Measurements from ENCODE around the gene FCHSD1.

The FCHSD1 gene

GRCh38 chr5:141640698-141641097 is 10.5 kb downstream of the FCHSD1 start:
- no peak for DNase-seq

DNA sequence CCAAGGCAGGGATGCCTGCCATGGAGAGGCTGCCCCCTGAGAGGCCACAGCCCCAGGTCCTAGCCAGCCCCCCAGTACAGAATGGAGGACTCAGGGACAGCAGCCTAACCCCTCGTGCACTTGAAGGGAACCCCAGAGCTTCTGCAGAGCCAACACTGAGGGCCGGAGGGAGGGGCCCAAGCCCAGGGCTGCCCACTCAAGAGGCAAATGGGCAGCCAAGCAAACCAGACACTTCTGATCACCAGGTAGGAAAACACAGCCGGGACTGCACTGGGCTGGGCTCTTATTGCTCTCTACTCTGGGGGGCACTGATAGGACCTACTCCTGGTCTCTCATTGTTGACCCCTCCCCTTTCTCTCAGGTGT is 11.2 kb downstream of the FCHSD1 start:
- no peak for DNase-seq

GRCh38 chr5:141639357-141640050 is 11.7 kb downstream of the FCHSD1 start:
- no peak for DNase-seq

DNA sequence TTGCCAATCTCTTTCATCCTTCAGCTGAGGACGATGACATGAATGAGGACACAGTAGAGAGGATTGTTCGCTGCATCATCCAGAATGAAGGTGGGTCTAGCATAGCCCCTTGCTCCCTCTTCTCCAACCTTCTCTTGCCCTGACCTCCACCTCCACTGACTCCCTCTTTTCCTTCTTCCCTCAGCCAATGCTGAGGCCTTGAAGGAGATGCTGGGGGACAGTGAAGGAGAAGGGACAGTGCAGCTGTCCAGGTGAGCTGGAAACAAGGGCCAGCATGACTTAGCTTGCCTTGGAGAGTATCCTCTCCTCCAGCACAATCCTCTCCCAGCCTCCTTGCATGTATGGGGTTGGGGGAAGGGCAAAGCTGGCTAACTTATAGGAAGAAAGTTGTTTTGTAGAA is 12.4 kb downstream of the FCHSD1 start:
- DNase-seq = no peak

- DNase-seq = peak; percentile 30 to 48
Observed at GRCh38 chr5:141637767-141638419, 13.3 kb downstream of the FCHSD1 start.

DNA sequence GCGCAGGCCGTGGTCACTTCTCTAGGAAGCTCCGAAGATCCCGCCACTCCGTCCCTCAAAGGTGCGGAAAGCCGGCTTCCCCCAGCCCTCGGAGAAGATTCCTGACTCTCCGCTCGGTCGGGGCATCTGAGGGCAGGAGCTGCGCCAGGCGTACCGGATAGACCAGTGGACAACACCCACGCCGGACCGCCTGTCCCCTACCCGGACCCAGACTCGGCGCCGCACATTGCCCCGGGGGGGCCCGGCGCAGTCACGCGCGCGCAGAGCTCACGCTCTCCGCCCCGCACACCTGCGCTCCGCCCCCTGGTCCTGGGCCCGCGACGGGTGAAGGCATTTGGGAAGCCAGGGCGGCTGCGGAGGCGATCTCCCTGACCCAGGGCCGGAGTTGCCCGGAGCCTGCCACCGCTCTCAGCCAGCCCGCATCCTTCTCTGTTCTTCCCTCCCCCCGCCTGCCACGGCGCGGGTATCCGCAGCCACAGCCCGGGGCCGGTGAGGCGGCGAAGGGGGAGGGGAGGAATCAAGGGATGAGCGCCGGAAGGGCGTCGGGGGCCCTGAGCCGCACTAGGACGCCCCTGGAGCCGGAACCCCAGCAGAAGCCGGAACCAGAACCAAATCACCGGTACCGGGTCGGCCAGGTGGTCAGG is 14.0 kb downstream of the FCHSD1 start:
- DNase-seq = no peak

- peak; percentile 83 to 96 for DNase-seq
Observed at GRCh38 chr5:141636413-141637122, 14.7 kb downstream of the FCHSD1 start, which contains the start of the genes HDAC3 and RELL2. Gene HDAC3 (minus strand): TSS chr5:141636849. CDS start chr5:141636790, 59 bp downstream. Gene RELL2 (plus strand): TSS chr5:141636997. CDS start chr5:141638226, 1,229 bp downstream.

DNA sequence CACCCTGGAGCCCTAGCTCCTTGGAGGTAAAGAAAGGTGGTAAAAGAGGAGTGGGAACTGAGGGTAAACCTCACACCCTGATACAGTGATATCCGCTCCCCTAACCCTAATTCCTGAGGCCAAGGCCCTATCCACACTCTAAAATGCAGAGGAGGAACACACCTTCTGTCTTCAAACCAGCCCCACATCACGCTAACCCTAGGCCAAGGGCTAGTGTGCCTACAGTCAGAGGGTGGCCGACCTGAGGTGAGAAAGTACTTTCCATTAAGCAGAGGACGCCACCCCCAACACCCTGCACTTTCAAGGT is 15.2 kb downstream of the FCHSD1 start:
- DNase-seq = no peak

GRCh38 chr5:141635646-141636045 is 15.6 kb downstream of the FCHSD1 start:
- no peak for DNase-seq

DNA sequence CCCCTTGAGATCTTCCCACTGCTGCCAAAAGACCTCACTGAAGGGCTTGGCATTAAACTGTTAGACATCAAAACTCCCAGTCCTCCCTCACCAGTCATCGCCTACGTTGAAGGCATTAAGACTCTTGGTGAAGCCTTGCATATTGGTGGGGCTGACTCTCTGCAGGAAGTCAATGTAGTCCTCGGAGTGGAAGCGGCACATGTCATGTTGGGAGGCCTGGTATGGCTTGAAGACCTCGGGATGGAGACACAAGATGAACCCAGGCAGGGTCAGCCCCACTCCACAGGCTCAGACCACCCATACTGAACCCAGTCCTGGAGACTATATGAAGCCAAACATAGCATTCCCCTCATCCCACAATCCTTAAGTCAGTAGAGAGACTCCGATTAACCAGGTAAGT is 16.5 kb downstream of the FCHSD1 start:
- DNase-seq = no peak

DNA sequence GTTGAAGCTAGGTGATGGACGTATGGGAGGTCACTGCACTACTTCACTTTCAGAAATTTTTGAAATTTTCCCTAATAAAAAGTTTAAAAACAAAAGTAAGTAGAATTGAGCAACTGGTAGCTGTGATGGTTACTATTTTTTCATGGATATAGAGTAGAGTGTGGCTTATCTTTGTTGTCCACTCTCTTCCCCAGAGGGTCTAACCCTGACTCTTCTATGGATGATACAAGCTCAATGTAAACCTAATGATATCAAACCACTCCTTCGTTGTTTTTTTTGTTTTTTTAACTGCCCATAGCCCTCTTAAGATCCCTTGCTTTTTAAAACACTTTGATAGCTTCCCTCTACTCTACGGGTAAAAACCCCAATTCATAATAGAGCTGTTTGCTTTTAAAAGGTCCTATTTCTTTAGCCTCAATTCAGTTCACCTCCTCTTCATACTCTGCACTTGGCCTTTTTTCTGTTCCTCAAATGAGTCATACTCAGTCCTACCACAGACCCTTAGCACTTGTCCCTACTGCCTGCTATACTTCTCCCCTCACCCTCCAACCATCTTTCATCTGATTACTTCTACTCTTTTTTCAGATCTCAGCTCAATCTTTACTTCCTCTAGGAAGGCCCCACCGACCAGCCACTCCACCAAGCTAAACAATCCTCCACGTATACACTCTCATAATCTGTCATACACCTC is 17.2 kb downstream of the FCHSD1 start:
- no peak for DNase-seq

DNA sequence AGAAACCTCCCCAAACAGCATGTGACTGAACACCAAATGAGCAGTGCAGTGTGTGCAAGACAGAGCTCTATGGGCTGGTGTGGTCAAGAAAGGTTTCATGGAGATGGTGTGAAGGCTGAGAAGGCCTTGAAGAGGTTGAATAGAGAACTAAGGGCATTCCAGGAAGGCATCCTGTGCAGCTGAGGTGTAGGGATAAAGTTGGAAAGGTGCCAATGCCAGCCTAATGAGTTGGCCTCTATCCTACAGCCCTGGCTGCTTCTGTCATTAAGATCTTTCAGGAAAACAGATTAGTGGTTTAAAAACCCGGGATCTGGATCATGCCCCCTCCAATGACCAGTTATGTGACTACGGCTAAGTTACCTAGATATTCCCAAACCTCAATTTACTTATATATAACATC is 18.6 kb downstream of the FCHSD1 start:
- DNase-seq = no peak

- no peak for DNase-seq
Observed at GRCh38 chr5:141630570-141631140, 20.6 kb downstream of the FCHSD1 start.

DNA sequence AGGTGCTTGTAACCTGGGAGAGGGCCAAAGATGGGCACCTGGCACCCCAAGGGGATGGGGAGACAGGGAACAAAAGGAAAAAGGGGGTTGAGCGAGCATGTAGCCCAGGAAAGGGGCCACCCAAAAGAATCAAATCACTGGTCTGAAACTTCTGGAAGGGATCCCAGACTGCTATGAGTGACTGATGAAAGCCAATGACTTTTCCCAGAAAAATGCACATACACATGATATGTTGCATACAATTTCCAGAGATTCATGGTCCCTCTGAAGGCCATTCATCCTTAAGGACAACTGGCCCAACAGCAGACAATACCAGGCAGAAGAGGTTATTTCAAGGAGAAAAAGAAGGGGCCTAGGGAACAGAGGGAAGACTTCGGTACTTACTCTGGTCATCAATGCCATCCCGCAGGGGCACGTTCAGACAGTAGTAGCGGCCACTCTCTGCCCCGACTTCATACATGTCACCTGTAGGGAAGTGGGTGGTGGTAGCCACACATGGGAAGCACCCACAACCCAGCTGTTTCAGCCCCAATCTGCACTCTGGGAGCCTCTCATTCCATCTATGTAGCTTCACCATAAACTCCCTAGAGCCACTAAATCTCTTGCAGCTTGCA is 22.9 kb downstream of the FCHSD1 start:
- DNase-seq = no peak

DNA sequence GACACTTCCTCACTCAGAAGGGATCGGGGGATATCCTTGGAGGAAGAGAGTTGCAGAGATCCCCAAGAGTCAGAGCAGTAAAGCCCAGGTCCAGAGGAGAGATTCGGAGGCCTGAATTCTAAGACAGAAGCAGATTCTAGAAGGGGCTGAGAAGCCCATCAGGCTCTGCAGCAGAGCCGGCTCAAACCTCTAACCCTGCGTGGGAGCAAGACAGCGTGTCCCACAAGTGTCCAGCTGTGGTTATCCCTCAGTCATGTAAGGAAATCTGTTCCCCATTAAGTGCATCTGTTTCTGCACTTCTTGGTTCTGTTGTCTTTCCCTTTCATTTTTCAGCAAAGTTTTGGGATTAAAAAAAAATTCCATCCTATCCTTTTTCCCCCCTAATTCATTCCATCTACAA is 27.6 kb downstream of the FCHSD1 start:
- no peak for DNase-seq

- peak; percentile 82 to 94 for DNase-seq
Observed at GRCh38 chr5:141623186-141623585, 28.0 kb downstream of the FCHSD1 start.

DNA sequence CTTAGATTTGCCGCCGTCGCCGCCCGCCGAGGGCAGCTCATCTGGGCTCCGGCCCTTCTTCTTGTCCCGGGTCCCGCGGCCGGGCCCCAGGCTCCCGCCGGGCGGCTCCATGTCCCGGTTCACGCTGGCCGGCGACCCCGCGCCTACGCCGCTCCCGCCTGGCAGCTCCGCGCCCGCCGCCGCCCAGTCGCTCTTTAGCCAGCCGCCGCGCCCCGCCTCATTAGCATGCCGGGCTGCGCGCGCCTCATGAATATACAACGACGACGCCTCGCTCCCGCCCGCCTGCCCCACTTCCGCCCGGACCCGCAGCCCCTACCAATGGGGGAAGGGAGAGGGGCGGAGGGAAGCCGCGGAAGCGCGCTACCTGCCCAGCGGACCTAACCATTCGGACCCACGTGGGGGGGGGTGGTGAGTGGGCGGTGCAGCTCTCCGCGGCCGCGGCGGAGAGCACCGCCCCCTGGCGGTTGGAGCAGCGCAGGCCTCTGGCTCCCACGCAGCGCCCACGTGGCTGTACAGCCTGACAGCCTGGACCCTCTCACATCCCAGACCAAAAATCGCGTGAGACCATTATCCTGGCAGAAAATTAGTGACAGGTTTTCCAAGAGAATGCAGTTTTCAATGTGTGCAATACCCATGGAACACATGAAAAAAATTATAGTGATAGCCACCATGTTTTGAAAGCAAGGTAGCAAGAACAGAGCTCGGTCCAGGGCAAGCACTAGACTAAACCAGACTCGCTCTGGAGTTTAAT is 32.2 kb downstream of the FCHSD1 start, which contains the start of gene DIAPH1:
Gene DIAPH1 (minus strand): TSS at position 197 of the 751 bp plus-strand sequence. CDS start 86 bp downstream, at position 111.
- peak; percentile 88 to 95 for DNase-seq

- DNase-seq = peak in 1 of 2 donors; percentile 31
Observed at GRCh38 chr5:141618030-141618803, 33.0 kb downstream of the FCHSD1 start.

- DNase-seq = no peak
Observed at GRCh38 chr5:141617682-141618029, 33.6 kb downstream of the FCHSD1 start.

DNA sequence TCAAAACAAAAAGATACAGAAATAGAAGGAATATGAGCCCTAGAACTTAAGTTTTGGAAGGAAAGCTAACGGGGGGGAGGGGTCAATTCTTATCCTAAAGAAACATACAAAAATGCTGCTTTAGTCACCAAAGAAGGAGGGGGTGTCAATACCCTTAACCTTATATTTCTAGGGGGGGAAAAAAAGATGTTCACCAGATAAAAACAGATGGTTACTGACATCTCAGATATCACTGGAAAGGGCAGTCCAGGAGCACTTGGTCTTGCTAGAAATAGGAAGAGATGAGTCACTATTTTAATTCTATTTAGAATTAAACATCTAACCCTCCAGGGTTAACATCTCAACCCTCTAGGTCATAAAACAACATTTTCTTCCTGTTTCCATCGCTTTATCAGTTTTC is 34.1 kb downstream of the FCHSD1 start:
- DNase-seq = no peak

Data from inflammatory macrophage treated with lipopolysaccharide for 1 hour (primary cell).